ENCODE results near the gene TNFAIP8L1. TPM values are rescaled to one million over a fixed set of nuclear protein-coding genes. Genes with fewer than 3 reads are reported as not detected.

Gene TNFAIP8L1
- 16.3 and 16.8 TPM in 2 replicates for total RNA-seq

DNA sequence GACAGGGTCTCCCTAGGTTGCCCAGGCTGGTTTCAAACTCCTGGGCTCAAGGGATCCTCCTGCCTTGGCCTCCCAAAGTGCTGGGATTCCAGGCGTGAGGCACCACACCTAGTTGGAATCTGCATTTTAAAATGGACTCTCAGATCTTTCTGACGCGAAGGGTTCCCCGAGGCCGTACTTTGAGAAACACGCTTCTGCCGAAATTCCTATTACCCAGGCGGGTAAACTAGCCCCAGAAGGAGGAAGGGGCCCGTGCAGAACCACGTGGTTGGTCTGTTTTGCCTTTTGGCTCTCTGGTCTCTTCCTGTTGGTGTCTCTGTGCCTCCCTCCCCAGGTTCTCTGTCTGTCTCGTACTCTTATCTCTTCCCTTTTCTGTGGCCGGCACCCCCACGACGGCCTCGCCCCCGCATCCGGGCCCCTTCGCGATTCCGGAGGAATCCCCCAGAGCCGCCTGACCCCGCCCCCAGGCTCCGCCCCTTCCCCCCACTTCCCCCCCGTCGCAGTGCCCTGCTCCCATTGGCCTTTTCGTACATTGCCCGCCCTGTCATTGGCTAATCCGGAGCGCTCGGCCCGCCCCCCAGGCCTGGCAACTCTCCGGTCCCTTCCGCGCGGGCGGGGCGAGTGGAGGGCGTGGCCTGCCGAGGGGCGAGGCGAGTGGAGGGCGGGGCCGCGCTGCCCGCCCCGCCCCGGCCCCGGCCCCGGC, at the start of gene TNFAIP8L1:
Gene TNFAIP8L1, plus strand, starts transcription at position 689 of the 703 bp plus-strand sequence. CDS start 12,354 bp downstream, outside the sequence.

DNA sequence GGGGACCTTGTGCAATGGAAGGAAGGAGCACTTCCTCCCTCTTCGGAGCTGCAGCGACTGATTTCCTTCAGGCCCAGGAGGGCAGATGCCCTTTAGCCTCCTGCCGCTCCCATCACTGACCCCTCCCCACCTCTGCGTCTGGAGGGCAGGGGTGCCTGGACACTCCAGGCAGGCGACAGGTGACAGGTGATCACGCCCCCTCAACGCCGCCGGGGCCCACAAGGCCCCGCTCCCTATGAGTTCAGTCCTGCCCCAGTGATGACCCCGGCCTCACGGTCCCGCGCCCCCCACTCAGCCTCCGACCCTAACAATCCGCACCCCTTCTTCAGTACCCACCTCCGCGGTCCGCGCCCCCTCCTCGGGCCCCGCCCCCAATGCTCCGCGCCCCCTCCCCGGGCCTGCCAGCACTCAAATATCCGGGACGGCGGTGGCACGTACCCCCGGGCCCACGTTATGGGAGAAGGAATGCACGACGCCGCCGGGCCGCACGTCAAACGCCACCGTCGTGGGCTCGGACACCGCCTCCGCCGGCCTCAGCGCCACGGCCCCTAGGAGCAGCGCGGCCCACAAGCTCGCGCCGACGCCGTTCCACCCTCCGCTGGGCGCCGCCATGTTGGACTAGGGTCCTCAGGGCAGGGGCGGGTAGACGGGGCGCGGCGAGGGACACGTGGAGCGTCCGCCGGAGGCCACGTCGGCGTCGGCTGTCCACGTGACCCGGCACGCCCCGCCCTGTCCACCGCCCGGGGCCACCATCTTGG, 30.6 kb downstream of the TNFAIP8L1 start, which contains the start of gene MYDGF:
Gene MYDGF, minus strand, starts transcription at position 620 of the 758 bp plus-strand sequence. Its CDS starts 8 bp downstream, at position 612.

Other genes starting within 250 kb of the TNFAIP8L1 start
- 104 and 115 TPM in 2 replicates for gene SH3GL1, start 239.0 kb upstream of the TNFAIP8L1 start, total RNA-seq
- 20.3 and 22.4 TPM in 2 replicates for gene CHAF1A, start 236.9 kb upstream of the TNFAIP8L1 start, total RNA-seq
- 54.2 and 61.9 TPM in 2 replicates for gene UBXN6, start 181.7 kb upstream of the TNFAIP8L1 start, total RNA-seq
- gene HDGFL2, start 167.2 kb upstream of the TNFAIP8L1 start, total RNA-seq, result 69.2 and 73.0 TPM in 2 replicates
- gene PLIN4, start 121.0 kb upstream of the TNFAIP8L1 start, total RNA-seq, result 0.07 and 0.20 TPM in 2 replicates
- gene PLIN5, start 104.3 kb upstream of the TNFAIP8L1 start, total RNA-seq, result 0.07 TPM in 1 of 2 replicates, not detected in the other
- 0.73 and 0.79 TPM in 2 replicates for gene LRG1, start 99.5 kb upstream of the TNFAIP8L1 start, total RNA-seq
- gene SEMA6B, start 79.8 kb upstream of the TNFAIP8L1 start, total RNA-seq, result 176 and 187 TPM in 2 replicates
- 188 and 208 TPM in 2 replicates for gene MYDGF, start 30.8 kb downstream of the TNFAIP8L1 start, total RNA-seq
- 91.9 and 113 TPM in 2 replicates for gene DPP9, start 84.3 kb downstream of the TNFAIP8L1 start, total RNA-seq
- gene FEM1A, start 152.2 kb downstream of the TNFAIP8L1 start, total RNA-seq, result 14.1 and 14.5 TPM in 2 replicates
- 5.2 and 5.4 TPM in 2 replicates for gene TICAM1, start 192.2 kb downstream of the TNFAIP8L1 start, total RNA-seq
- 78.5 and 96.7 TPM in 2 replicates for gene PLIN3, start 228.2 kb downstream of the TNFAIP8L1 start, total RNA-seq